ENCODE data around the gene KRT17.

The KRT17 gene

DNA sequence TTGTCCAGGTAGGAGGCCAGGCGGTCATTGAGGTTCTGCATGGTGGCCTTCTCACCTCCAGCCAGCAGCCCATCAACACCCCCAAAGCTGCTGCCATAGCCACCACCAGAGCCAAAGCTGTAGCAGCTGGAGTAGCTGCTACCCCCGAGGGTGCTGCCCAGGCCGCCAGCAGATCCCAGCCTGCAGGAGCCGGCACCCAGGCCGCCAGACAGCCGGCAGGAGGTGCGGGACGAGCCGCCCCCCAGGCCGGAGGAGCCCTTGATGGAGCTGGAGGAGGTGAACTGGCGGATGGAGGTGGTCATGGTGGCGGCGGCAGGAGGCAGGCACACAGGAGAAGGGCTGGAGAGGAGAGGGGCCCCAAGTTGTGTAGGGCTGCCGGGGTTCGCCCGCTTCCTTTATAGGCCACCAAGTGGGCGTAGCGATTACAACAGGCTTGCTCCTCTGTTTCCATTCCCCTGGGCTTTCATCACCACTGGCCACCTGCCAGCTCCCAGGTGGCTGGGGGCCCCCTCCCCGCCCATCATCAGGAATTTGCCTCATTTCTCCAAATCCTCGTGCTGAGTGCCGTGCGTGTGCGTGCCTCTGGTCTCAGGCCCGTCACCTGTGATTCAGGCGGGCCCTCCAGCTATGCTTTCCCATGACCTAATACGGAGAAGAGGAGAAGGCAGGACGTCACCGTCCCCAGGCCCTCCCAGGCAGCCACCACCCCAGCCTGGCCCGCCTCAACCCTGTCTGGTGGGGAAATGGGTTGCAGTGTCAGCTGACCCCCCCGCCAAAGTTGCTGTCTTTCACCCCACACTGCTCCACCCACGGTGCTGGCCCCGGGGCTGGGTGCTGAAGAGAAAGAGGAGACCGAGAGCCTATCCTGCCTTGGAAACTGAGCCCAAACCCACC is at the start of gene KRT17:
TSS of gene KRT17 (minus strand) at position 368 of the 894 bp plus-strand sequence. CDS start at position 302, 66 bp downstream.
- DNase-seq = no peak

GRCh38 chr17:41672153-41672552 is 47.8 kb upstream of the KRT17 start:
- DNase-seq = no peak

DNA sequence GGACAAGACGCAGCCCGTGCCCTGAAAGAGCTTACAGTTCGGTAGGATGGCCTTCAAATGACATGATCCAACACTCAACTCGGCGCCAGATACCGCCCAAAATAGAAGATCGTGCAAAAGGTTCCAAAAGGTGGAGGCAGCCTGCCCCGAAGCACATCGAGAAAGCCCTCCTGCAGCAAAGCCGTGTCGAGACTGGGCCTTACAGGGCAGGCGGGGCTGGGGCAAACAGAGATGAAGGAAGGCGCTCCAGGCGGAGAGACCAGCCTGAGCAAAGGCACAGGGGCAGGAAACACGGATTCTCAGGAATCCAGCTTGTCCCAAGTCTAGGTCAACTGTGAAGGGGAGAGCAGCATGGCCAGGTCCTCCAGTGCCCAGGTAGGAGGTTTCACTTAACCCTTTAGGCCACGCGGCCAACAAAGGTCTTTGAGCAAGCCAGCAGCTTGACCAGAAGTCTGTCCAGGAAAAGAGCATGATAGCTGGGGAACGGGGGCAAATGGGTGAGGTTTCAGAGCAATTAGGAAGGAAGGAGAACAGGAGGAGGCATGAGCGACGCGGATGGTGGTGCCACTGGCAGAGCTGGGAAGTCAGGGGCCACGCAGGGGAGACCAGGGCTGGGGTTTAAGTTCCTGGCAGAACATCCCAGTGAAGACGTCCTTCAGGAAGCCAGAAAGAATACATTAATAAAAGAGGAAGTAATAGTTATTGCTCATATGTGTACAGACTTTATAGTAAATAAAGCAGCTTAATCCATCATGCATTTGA is 43.1 kb upstream of the KRT17 start:
- DNase-seq = no peak

DNA sequence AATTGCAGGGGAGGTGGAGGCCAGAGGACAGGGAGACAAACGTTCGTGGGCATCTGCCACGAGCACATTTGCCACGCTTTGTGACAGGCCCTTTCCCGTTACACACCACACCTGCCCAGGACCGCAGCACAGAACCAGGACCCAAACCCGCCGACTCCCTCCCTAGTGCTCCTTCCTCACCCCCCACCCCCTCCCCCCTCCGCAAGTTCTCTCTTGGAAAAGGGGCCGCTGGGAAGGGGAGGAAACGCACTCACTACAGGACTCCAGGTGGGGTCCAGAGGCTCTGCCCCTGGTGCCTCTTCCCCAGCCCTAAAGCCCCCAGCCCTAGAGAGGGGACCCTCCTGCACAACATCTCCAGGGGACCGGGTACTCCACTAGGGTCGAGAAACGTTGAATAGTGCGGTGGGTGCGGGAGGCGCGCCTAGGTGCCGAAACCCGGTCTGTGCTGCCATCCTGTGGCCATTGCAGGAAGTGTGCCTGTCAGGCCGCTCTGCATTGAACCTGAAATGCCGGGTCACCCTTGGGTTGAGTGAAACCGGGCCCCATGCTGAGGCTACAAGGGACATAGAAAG is 42.4 kb upstream of the KRT17 start:
- DNase-seq = peak; percentile 28

GRCh38 chr17:41666237-41666641 is 41.9 kb upstream of the KRT17 start:
- DNase-seq = peak; percentile 58

GRCh38 chr17:41665566-41666236 is 41.3 kb upstream of the KRT17 start:
- peak; percentile 70 for DNase-seq

DNA sequence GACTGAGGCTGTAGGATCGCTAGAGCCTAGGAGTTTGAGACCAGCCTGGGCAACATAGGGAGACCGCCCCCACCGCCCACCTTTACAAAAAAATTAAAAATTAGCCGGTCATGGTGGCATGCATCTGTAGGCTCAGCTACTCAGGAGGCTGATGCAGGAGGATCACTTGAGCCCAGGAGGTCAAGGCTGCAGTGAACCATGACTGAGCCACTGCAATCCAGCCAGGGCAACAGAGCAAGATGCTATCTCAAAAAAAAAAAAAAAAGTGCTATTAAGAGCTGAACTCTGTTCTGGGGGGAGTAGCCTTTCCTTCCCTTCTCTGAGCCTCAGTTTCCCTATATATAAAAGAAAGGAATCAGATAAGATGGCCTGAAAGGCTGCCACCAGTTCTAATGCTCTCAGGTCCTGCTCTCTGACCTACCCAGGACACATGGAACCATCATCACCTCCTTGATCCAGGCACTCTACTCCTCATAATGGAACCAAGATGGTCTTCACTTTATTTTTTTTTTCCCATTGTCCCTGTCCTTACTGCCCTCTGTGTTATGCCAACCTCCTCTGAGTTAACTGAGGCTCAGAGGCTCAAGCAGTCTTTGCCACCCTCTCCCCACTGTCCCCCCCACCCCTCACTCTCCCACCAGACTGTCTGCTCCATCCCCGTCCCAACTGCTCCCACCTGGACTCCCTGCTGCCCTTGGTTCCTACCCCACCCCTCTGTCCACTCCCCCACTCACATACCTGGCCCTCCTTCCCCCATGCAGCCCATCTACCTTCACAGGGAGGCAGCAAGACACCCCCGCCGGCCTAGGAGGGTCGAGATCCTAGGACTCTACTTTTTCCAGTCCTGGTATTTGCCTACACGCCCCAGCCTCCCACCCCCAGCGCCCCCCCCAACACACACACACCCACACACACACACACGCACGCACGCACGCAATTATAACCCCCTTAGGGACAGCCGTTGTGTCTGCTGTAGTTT is 40.5 kb upstream of the KRT17 start:
- no peak for DNase-seq

DNA sequence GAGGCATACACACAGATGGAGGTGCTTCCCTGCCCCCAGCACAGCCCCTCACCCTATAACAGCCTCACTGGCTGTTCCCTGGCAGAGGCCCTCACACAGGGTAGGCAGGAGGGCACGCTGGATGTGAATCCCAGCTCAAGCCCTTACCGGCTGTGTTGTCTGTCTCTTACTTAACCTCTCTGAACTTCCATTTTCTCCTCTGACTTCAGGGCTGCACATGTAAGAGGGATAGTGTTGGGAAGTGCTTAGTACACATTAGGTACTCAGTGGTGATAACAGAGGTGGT is 39.7 kb upstream of the KRT17 start:
- DNase-seq = no peak

- DNase-seq = no peak
Observed at GRCh38 chr17:41663451-41664171, 39.2 kb upstream of the KRT17 start.

GRCh38 chr17:41660221-41660711 is 35.9 kb upstream of the KRT17 start:
- no peak for DNase-seq

- no peak for DNase-seq
Observed at GRCh38 chr17:41659427-41660212, 35.2 kb upstream of the KRT17 start.

DNA sequence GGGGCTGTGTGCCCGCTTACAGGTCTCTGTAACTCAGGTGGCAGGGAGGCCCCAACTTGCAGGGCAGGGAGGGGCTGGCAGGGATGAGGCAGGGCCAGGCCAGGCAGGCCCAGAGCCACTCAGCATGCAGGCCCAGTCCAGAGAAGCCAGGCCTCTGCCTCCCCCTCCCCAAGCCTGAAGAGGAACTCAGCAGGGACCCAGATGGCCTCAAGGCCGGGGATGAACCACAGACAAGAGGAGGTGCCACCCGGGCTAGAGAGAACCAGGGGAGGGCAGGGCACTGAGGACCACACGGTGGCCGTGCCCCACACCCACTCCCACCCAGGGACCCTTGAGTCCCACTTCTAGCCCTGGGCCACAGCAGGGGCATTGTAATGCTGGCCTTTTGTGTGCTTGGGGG is 34.5 kb upstream of the KRT17 start:
- DNase-seq = no peak

DNA sequence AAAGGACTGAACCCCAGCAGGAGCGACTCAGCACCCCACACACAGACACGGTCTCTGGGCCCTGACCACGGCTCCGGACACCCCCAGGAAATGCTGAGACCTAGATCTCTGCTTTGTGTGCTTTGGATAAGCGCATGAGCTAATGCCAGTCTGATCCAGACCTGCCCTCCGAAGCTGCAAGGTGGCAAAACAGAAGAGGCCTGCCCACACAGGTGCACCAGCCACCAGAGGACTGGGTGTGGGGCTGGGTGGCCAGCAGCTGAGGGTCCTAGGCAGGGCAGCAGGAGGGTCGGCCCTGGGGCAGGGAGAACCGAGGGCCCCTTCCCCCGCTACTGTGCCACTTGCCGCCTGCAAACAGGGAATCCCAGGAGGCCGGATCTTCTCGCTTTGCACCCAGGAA is 33.6 kb upstream of the KRT17 start:
- no peak for DNase-seq

- DNase-seq = no peak
Observed at GRCh38 chr17:41657176-41657754, 32.9 kb upstream of the KRT17 start.

GRCh38 chr17:41656249-41657023 is 32.1 kb upstream of the KRT17 start:
- no peak for DNase-seq

DNA sequence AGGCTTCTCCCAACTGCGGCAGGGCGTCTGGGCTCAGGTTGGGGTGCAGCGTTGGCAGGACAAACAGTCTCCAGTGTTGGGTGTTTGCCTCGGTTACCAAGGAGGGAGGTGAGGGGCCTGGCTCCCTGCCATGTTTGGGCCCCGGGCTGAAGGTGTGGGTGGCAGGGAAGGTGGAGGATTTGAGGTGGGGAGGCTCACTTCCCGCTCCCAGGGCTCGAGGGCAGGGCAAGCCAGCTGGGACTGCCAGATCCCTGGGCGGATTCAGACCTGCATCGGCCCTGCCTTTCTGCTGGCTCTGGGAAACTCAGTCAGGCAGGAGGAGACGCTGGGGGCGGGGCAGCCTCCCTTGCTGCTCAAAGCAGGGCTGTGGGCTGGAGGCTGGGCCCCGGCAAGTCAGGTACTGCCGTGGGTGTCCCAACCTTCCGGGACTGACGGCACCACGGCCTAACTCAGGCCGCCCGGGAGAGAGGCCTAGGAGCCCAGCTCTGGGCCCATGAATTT is 31.3 kb upstream of the KRT17 start:
- DNase-seq = peak; percentile 43

DNA sequence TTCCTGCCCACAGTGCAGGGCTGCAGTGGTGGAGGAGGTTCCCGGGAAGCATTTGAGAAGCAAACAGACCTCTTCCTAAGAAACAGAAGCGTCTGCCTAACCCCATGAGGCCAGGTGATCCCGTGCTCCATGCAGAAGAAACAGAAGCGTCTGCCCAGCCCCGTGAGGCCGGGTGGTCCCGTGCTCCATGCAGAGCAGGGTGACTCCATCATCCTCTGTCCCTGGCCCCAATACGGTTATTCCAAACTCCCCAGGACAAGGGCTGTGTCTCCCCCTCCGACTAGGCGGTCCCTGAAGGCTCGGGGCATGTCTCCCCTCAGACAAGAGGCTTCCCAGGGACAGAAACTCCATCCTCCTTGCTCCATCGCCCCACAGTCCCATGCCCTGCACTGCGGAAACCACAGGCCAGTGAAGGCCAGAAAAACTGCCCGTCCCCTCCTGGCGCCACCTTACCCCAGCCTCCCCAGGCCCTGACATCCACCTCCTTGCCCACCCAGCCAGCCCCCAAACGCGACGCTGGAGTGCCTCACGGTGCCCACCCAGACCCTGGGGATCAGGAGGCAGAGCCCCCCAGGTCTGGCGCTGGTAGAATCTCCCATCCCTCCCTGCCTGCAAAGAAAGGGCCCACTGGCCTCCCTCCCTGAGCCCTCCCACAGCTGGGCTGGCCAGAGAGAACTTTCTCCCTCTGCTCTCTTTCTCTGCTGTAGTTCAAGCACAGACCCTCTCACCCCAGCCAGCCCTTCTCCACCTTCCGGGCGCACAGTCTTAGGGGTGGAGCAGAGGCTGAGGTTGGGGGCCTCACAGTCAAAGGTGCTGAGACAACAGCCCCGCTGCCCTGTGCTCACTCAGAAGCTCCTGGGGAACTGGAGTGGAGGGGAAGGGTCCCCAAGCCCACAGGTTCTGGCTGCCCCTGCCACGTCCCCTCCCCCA is 30.6 kb upstream of the KRT17 start:
- no peak for DNase-seq
